ENCODE measurements around the gene ATP6V1C2. TPM values are rescaled to one million over a fixed set of nuclear protein-coding genes. Genes with fewer than 3 reads are reported as not detected.
"Not testable (repeated sequence)": the region's sequence is repeated elsewhere in the genome, so short reads cannot be mapped to it uniquely, and the experiment has no call there.

Gene ATP6V1C2
- total RNA-seq, 4 donors from 2014 or later, result 130 to 418 (median 211) TPM

DNA sequence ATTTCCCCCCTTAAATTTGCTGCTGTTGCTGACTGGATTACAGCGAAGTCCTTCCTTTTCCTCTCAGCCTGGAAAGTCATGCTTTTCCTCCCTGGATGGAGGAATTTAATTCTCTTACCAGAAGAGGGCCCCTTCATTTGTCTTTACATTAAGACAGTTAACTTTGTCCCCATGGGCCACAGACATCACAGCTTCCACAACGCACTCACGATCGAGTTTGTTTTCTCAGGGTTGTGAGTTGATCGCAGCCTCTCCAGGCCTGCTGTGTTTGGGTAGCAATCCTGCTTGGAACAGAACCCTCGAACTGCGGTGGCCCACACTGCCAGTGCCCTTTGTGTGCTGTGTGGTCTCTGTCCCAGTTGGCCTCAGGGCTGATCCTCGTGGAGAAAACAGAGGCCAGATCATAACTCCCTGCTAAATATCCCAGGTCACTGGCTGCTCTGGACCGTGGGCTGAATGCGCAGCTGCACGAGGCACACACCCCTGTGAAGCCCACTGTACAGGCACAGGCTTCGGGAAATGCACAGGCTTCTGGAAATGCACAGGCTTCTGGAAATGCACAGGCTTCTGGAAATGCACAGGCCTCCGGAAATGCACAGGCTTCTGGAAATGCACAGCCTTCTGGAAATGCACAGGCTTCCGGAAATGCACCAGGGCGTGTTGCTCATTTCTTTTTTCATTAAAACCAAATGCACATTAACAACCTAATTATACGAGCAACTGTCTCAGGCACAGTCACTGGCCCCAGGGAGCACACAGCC is 93.3 kb downstream of the ATP6V1C2 start:
- intact Hi-C loops (cut with DNase I; ENCODE audit: low total_unique reads), result no loop called here
- TF ChIP-seq POLR2A (IDR thresholded peaks at IDR 0.05), result no peak
- TF ChIP-seq, protein P1, sequence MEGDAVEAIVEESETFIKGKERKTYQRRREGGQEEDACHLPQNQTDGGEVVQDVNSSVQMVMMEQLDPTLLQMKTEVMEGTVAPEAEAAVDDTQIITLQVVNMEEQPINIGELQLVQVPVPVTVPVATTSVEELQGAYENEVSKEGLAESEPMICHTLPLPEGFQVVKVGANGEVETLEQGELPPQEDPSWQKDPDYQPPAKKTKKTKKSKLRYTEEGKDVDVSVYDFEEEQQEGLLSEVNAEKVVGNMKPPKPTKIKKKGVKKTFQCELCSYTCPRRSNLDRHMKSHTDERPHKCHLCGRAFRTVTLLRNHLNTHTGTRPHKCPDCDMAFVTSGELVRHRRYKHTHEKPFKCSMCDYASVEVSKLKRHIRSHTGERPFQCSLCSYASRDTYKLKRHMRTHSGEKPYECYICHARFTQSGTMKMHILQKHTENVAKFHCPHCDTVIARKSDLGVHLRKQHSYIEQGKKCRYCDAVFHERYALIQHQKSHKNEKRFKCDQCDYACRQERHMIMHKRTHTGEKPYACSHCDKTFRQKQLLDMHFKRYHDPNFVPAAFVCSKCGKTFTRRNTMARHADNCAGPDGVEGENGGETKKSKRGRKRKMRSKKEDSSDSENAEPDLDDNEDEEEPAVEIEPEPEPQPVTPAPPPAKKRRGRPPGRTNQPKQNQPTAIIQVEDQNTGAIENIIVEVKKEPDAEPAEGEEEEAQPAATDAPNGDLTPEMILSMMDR (IDR thresholded peaks at IDR 0.05), result no peak
- H3K4me3 ChIP-seq (ENCODE audit: low read depth, poor library complexity, severe bottlenecking), result no peak overlapping the region
- WGBS, 2 donors, result 59 to 76% methylated on average over 12 to 16 of the region's 16 CpGs
- peak in 1 of 2 donors; percentile 73 for DNase-seq (ENCODE audit: low spot score in 2 of 2)

DNA sequence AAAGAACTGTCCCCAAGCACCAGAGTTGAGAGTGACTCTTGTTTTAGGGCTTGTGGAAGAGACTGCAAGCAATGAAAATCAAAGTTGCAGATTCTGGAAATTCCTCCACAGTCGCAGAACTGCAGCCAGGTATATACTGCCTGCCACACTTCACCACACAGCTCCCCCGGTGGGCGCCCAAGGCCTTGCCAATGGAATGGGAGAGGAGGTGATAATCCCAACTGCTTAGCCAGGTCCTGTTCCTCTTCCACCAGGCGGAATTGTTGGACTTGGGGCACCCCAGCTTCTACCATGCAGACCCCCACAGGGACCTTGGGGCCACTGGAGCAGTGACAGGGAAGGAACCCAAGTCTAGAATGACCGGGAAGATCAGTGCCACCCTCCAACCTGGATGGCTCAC is 96.0 kb downstream of the ATP6V1C2 start:
- TF ChIP-seq, protein P1 (IDR thresholded peaks at IDR 0.05), result no peak
- TF ChIP-seq POLR2A (IDR thresholded peaks at IDR 0.05), result no peak
- 51 to 69% methylated on average over 5 of the region's 5 CpGs for WGBS, 2 donors
- DNase-seq (ENCODE audit: low spot score in 2 of 2), result peak in 1 of 2 donors; percentile 75
- no peak overlapping the region for H3K4me3 ChIP-seq (ENCODE audit: low read depth, poor library complexity, severe bottlenecking)
- intact Hi-C loops (cut with DNase I; ENCODE audit: low total_unique reads), result no loop called here

DNA sequence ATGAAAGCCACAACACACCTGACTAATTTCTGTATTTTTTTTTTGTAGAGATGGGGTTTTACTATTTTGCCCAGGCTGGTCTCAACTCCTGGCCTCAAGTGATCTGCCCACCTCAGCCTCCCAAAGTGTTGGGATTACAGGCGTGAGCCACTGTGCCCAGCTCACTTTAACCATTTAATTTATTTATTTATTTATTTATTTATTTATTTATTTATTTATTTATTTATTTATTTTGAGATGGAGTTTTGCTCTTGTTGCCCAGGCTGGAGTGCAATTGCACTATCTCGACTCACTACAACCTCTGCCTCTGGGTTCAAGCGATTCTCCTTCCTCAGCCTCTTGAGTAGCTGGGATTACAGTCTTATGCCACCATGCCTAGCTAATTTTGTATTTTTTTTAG is 96.9 kb downstream of the ATP6V1C2 start:
- WGBS, 2 donors, result 77 to 93% methylated on average over 3 of the region's 3 CpGs
- H3K4me3 ChIP-seq (ENCODE audit: low read depth, poor library complexity, severe bottlenecking); DNase-seq (ENCODE audit: low spot score in 2 of 2); intact Hi-C loops (cut with DNase I; ENCODE audit: low total_unique reads): not testable (repeated sequence)

DNA sequence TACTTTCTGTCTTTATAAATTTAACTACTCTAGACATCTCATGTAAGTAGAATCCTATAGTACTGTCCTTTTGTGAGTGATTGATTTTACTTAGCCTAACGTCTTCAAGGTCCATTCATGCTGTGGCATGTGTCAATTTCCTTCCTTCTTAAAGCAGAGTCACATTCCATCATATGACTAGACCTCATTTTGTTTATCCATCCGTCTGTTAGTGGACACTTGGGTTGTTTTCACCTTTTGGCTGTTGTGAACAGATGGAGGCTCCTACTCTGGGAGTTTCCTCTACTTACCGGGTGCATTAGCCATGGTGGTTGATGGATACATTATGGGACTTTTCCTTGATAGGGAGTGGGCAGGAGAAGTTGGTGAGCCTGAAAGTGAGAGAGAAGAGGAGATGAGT is 97.6 kb downstream of the ATP6V1C2 start:
- no peak overlapping the region for H3K4me3 ChIP-seq (ENCODE audit: low read depth, poor library complexity, severe bottlenecking)
- WGBS, 2 donors, result 48 to 65% methylated on average over 3 of the region's 3 CpGs
- peak in 1 of 2 donors; percentile 43 for DNase-seq (ENCODE audit: low spot score in 2 of 2)
- TF ChIP-seq, protein P1 (IDR thresholded peaks at IDR 0.05), result no peak
- TF ChIP-seq POLR2A (IDR thresholded peaks at IDR 0.05), result no peak
- intact Hi-C loops (cut with DNase I; ENCODE audit: low total_unique reads), result no loop called here

DNA sequence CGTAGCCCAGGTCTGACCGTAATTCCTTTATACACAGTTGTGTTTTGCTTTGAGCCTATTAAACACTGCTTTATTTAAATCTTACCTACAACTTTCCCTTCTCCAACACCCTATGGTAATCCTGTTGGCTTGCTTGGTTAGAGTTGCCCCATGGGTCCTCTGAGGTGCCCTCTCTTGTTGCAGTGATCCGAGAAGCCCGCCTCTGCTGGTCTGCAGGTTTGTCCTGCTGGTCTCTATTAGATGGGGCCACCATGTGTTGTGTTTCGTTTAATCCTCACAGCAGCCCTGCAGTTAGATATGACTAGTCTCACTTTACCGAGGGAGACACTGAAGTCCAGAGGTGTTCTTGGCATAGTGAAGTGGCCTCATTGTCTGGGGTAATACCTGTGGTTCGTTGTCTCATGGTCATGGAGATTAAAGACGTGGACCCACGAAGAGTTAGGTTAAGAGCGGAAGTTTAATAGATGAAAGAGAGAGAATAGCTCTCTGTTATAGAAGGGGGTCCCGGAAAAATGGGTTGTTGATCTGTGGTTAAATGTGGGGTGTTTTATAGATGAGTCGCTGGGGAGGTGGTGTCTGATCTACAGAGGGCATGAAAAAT is 98.4 kb downstream of the ATP6V1C2 start:
- WGBS, 2 donors, result 93 to 96% methylated on average over 12 of the region's 12 CpGs
- no peak overlapping the region for H3K4me3 ChIP-seq (ENCODE audit: low read depth, poor library complexity, severe bottlenecking)
- intact Hi-C loops (cut with DNase I; ENCODE audit: low total_unique reads), result no loop called here
- peak in 1 of 2 donors; percentile 50 for DNase-seq (ENCODE audit: low spot score in 2 of 2)
- TF ChIP-seq, protein P1 (IDR thresholded peaks at IDR 0.05), result no peak
- TF ChIP-seq POLR2A (IDR thresholded peaks at IDR 0.05), result no peak

DNA sequence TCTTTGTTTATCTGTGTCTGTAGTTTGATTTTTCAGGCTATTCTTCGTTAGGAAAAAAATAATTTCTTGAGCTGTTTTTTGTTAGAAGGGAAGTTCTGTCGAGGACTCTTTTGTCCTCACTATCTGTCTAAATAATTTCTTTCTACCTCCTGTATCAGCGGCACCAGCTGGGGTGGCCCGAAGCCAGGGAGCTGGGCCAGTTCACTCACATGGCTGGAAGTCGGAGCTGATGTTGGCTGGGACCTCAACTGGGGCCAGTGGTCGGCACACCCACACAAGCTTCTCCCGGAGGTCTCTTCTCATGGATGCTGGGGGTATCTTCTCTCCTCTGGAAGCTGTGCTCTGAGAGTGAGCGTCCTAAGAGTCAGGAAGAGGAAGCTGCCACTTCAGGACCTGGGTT is 99.1 kb downstream of the ATP6V1C2 start:
- peak in 1 of 2 donors; percentile 78 for DNase-seq (ENCODE audit: low spot score in 2 of 2)
- no peak for TF ChIP-seq POLR2A (IDR thresholded peaks at IDR 0.05)
- TF ChIP-seq, protein P1 (IDR thresholded peaks at IDR 0.05), result no peak
- no peak overlapping the region for H3K4me3 ChIP-seq (ENCODE audit: low read depth, poor library complexity, severe bottlenecking)
- intact Hi-C loops (cut with DNase I; ENCODE audit: low total_unique reads), result no loop called here
- WGBS, 2 donors, result 62 to 69% methylated on average over 8 of the region's 8 CpGs

All from lower leg skin (tissue), 4 donors.